GM12878 (cell line): ENCODE measurements around the gene FAM221A.

Experiments
- BMI1 ChIP-seq: fragments of 450-650 bp; IDR thresholded peaks from 2 replicates; pipeline ENCODE4 v1.6.1; 2016; ENCODE audit warnings: mild to moderate bottlenecking, moderate library complexity, borderline replicate concordance
- GABPA ChIP-seq: IDR thresholded peaks from 2 replicates; pipeline ENCODE4 v1.6.1; 2014; ENCODE audit warnings: antibody characterized with exemption, low read depth, mild to moderate bottlenecking, inconsistent platforms
- RAD21 ChIP-seq: IDR thresholded peaks from 2 replicates; pipeline ENCODE4 v1.6.1; 2011; ENCODE audit warnings: mild to moderate bottlenecking, low read depth, low read length, moderate library complexity; ENCODE audit not compliant: insufficient read depth
- ZNF207 ChIP-seq: fragments of 450-650 bp; IDR thresholded peaks from 2 replicates; pipeline ENCODE4 v1.6.1; 2014; ENCODE audit warnings: antibody characterized with exemption, mild to moderate bottlenecking, borderline replicate concordance

- TF ChIP-seq BMI1 (no peak), GABPA (no peak), ZNF207 (no peak), RAD21 (no peak)
Measured at GRCh38 chr7:23713285-23714149, 33.5 kb downstream of the FAM221A start.
